Liver (tissue), 9 donors: ENCODE measurements around the gene HSF2BP. TPM values are rescaled to one million over a fixed set of nuclear protein-coding genes. Genes with fewer than 3 reads are reported as not detected.

Source experiments
- DNase-seq: peaks from one replicate; pipeline ENCODE4 v3.0.0-alpha.2; 2017; ENCODE audit warnings: low spot score
- H3K27ac ChIP-seq, 2 donors: one replicate each; pipeline ENCODE4 v1.7.0; 2013; ENCODE audit warnings: inconsistent platforms in 2 of 2, low read length in 2 of 2, control low read depth in 1 of 2, low read depth in 1 of 2, mild to moderate bottlenecking in 1 of 2
- H3K27me3 ChIP-seq, 4 donors: one replicate each; pipeline versions ENCODE4 v1.6.1 to v1.7.0; 2013; ENCODE audit warnings: low read length in 3 of 4, inconsistent platforms in 1 of 4, mild to moderate bottlenecking in 1 of 4, moderate library complexity in 1 of 4; ENCODE audit not compliant: control insufficient read depth in 4 of 4, insufficient read depth in 4 of 4
- H3K36me3 ChIP-seq, 4 donors: one replicate each; pipeline versions ENCODE4 v1.6.1 to v1.7.0; 2013; ENCODE audit warnings: low read length in 3 of 4, mild to moderate bottlenecking in 3 of 4, low read depth in 1 of 4, moderate library complexity in 1 of 4; ENCODE audit not compliant: control insufficient read depth in 4 of 4, insufficient read depth in 3 of 4
- H3K4me1 ChIP-seq, 4 donors: one replicate each; pipeline versions ENCODE4 v1.6.1 to v1.7.0; 2013; ENCODE audit warnings: low read length in 3 of 4, mild to moderate bottlenecking in 3 of 4, moderate library complexity in 1 of 4; ENCODE audit not compliant: control insufficient read depth in 4 of 4, insufficient read depth in 4 of 4
- H3K4me3 ChIP-seq, 3 donors: one replicate each; pipeline versions ENCODE4 v1.6.1 to v1.7.0; 2013; ENCODE audit warnings: low read length in 3 of 3, control low read depth in 1 of 3, low read depth in 1 of 3, mild to moderate bottlenecking in 1 of 3
- H3K9ac ChIP-seq, 2 donors: one replicate each; pipeline ENCODE4 v1.7.0; 2013; ENCODE audit warnings: low read length in 2 of 2, mild to moderate bottlenecking in 2 of 2, moderate library complexity in 2 of 2, control low read depth in 1 of 2, low read depth in 1 of 2
- H3K9me3 ChIP-seq, 4 donors: one replicate each; pipeline versions ENCODE4 v1.6.1 to v1.7.0; 2013; ENCODE audit warnings: low read length in 3 of 4; ENCODE audit not compliant: control insufficient read depth in 4 of 4
- FOXA1 ChIP-seq: IDR thresholded peaks from 2 replicates; pipeline ENCODE4 v1.6.1; 2016; ENCODE audit warnings: antibody characterized with exemption
- FOXA2 ChIP-seq: IDR thresholded peaks from 2 replicates; pipeline ENCODE4 v1.6.1; 2016; ENCODE audit warnings: antibody characterized with exemption
- GABPA ChIP-seq, 2 donors: IDR thresholded peaks in 1 of 2; conservative IDR thresholded peaks in 1 of 2; 2 replicates each; pipeline ENCODE4 v1.6.1; 2016; ENCODE audit warnings: antibody characterized with exemption in 2 of 2, mild to moderate bottlenecking in 1 of 2, moderate library complexity in 1 of 2
- HNF4A ChIP-seq, 2 donors: conservative IDR thresholded peaks; 2 replicates each; pipeline ENCODE4 v1.6.1; 2016; ENCODE audit warnings: antibody characterized with exemption in 2 of 2, mild to moderate bottlenecking in 2 of 2
- HNF4G ChIP-seq: IDR thresholded peaks from 2 replicates; pipeline ENCODE4 v1.6.1; 2016; ENCODE audit warnings: antibody characterized with exemption
- JUND ChIP-seq, 2 donors: IDR thresholded peaks; 2 replicates each; pipeline ENCODE4 v1.6.1; 2016; ENCODE audit warnings: antibody characterized with exemption in 2 of 2
- NR2F2 ChIP-seq: IDR thresholded peaks from 2 replicates; pipeline ENCODE4 v1.6.1; 2016; ENCODE audit warnings: antibody characterized with exemption
- RAD21 ChIP-seq, 2 donors: IDR thresholded peaks; 2 replicates each; pipeline ENCODE4 v1.6.1; 2016; ENCODE audit warnings: antibody characterized with exemption in 2 of 2, mild to moderate bottlenecking in 2 of 2
- RXRA ChIP-seq, 2 donors: IDR thresholded peaks; 2 replicates each; pipeline ENCODE4 v1.6.1; 2017 to 2018; ENCODE audit warnings: antibody characterized with exemption in 2 of 2, mild to moderate bottlenecking in 1 of 2
- SP1 ChIP-seq: IDR thresholded peaks from 2 replicates; pipeline ENCODE4 v1.6.1; 2018; ENCODE audit warnings: antibody characterized with exemption, mild to moderate bottlenecking
- YY1 ChIP-seq: IDR thresholded peaks from 2 replicates; pipeline ENCODE4 v1.6.1; 2016; ENCODE audit warnings: antibody characterized with exemption, mild to moderate bottlenecking
- WGBS: extraction: QIAGEN DNeasy Blood & Tissue Kit; methylation state at CpG from one replicate; pipeline ENCODE4 v1.1.7; 2013; 5-methylcytosine and 5-hydroxymethylcytosine counted together
- polyA plus RNA-seq, 2 donors: library from polyadenylated mRNA; stranded (reverse) in 1 of 2; unstranded in 1 of 2; fragments of 200-250 nt in 1 of 2; fragments of >200 nt in 1 of 2; fragmentation: Nextera tagmentation in 1 of 2; extraction: Ambion mirVana in 1 of 2; gene quantifications; one replicate each; pipeline versions ENCODE4 v1.2.1 to v1.2.3, GENCODE V29; 2013 to 2015
- total RNA-seq, 2 donors: library from RNA; depleted of rRNA; stranded (reverse); fragments of >200 nt; gene quantifications; one replicate each; pipeline ENCODE4 v1.2.3, GENCODE V29; 2014
- TF ChIP-seq, protein P1 (sequence below): fragments of 150-350 bp; IDR thresholded peaks from 2 replicates; pipeline ENCODE4 v1.5.1; 2017; ENCODE audit warnings: improper control_type of control experiment, low read depth, low read length; ENCODE audit not compliant: missing input control
- TF ChIP-seq, protein P2 (sequence below): IDR thresholded peaks from 2 replicates; pipeline ENCODE4 v1.6.1; 2016; ENCODE audit warnings: antibody characterized with exemption, mild to moderate bottlenecking
- TF ChIP-seq, protein P3 (sequence below): IDR thresholded peaks from 2 replicates; pipeline ENCODE4 v1.6.1; 2016; ENCODE audit warnings: antibody characterized with exemption
- TF ChIP-seq, protein P4 (sequence below): IDR thresholded peaks from 2 replicates; pipeline ENCODE4 v1.6.1; 2016; ENCODE audit warnings: antibody characterized with exemption
- TF ChIP-seq, protein P5 (sequence below): IDR thresholded peaks from 2 replicates; pipeline ENCODE4 v1.6.1; 2016; ENCODE audit warnings: antibody characterized with exemption
- donor health status: healthy.
- donor health status: healthy.
- donor health status: healthy.
- donor health status: healthy.
- donor health status: healthy.

The HSF2BP gene
- total and polyA plus RNA-seq, 4 donors: 0.14 to 0.33 (median 0.16) TPM; not detected in 1

DNA sequence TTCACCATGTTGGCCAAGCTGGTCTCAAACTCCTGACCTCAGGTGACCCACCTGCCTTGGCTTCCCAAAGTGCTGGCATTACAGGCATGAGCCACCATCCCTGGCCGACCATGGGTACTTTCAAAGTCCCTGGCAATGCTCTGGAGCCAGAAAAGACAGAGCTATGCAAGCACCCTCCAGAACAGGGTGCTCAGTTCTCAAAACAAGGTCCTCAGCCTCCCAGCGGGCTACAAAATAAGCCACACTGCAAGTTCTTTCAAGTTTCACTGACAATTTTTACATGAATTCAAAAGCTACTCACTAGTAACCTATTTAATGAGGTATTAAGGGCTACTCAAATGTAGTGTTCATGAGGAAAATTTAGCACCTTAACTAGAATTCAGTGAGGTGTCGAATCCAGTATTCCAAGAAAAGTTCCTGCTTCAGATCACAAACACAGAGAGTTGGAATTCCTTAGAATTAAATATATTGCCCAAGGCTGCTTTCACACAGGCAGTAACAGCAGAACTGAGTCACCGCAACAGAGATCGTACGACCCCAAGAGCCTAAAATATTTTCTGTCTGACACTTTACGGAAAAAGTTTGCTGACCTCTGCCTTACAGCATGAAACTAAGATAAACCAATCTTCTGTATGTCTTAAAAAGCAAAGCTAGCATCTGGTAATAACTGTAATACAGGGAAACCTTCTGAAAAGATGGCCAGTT lies 60.7 kb downstream of the HSF2BP start:
- Histone ChIP-seq H3K9me3 (no peaks in the 10 kb centered on the region), H3K27ac (no peak overlapping the region), H3K9ac (no peak overlapping the region), H3K4me1 (no peaks in the 10 kb centered on the region), H3K36me3 (no peaks in the 10 kb centered on the region), H3K4me3 (no peak overlapping the region), H3K27me3 (no peaks in the 10 kb centered on the region)
- 90% methylated on average over 7 of the region's 7 CpGs for WGBS
- no peak for DNase-seq
- TF ChIP-seq, protein P1, sequence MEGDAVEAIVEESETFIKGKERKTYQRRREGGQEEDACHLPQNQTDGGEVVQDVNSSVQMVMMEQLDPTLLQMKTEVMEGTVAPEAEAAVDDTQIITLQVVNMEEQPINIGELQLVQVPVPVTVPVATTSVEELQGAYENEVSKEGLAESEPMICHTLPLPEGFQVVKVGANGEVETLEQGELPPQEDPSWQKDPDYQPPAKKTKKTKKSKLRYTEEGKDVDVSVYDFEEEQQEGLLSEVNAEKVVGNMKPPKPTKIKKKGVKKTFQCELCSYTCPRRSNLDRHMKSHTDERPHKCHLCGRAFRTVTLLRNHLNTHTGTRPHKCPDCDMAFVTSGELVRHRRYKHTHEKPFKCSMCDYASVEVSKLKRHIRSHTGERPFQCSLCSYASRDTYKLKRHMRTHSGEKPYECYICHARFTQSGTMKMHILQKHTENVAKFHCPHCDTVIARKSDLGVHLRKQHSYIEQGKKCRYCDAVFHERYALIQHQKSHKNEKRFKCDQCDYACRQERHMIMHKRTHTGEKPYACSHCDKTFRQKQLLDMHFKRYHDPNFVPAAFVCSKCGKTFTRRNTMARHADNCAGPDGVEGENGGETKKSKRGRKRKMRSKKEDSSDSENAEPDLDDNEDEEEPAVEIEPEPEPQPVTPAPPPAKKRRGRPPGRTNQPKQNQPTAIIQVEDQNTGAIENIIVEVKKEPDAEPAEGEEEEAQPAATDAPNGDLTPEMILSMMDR: no peak
- TF ChIP-seq, protein P2, sequence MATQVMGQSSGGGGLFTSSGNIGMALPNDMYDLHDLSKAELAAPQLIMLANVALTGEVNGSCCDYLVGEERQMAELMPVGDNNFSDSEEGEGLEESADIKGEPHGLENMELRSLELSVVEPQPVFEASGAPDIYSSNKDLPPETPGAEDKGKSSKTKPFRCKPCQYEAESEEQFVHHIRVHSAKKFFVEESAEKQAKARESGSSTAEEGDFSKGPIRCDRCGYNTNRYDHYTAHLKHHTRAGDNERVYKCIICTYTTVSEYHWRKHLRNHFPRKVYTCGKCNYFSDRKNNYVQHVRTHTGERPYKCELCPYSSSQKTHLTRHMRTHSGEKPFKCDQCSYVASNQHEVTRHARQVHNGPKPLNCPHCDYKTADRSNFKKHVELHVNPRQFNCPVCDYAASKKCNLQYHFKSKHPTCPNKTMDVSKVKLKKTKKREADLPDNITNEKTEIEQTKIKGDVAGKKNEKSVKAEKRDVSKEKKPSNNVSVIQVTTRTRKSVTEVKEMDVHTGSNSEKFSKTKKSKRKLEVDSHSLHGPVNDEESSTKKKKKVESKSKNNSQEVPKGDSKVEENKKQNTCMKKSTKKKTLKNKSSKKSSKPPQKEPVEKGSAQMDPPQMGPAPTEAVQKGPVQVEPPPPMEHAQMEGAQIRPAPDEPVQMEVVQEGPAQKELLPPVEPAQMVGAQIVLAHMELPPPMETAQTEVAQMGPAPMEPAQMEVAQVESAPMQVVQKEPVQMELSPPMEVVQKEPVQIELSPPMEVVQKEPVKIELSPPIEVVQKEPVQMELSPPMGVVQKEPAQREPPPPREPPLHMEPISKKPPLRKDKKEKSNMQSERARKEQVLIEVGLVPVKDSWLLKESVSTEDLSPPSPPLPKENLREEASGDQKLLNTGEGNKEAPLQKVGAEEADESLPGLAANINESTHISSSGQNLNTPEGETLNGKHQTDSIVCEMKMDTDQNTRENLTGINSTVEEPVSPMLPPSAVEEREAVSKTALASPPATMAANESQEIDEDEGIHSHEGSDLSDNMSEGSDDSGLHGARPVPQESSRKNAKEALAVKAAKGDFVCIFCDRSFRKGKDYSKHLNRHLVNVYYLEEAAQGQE: no peak
- TF ChIP-seq RXRA (IDR thresholded peaks at IDR 0.05) (no peak), HNF4G (no peak), RAD21 (IDR thresholded peaks at IDR 0.05) (no peak), YY1 (no peak)

DNA sequence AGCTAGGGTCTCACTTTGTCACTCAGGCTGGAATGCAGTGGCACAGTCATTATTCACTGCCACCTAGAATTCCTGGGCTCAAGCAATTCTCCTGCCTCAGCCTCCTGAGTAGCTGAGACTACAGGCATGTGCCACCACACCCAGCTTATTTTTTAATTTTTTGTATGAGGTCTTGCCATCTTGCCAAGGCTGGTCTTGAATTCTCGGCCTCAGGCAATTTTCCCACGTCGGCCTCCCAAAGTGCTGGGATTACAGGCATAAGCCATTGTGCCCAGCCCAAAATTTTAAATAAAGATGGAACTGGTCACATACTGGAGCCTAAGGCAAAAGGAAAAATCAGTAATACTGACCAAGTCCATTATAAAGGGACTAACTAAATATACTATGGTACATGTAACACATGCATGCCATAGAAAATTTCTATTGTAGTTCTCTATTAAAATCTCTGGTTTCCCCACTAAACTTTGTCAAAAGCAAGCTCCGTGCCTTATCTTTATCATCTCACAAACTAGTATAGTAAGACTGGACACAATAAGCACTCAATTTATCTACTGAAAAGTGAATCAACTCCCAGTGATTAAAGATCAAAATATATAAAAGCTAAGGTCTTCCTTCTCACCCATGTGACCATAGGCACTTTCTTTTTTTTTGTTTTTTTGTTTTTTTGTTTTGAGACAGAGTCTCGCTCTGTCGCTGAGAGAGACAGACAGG lies 61.6 kb downstream of the HSF2BP start:
- no peaks in the 10 kb centered on the region for H3K36me3 ChIP-seq
- no peaks in the 10 kb centered on the region for H3K27me3 ChIP-seq
- DNase-seq: no peak
- H3K27ac ChIP-seq: no peak overlapping the region
- no peaks in the 10 kb centered on the region for H3K9me3 ChIP-seq
- 98% methylated on average over 6 of the region's 6 CpGs for WGBS
- H3K4me3 ChIP-seq: no peak overlapping the region
- H3K4me1 ChIP-seq: no peaks in the 10 kb centered on the region
- H3K9ac ChIP-seq: no peak overlapping the region
- no peak for TF ChIP-seq HNF4A (conservative IDR thresholded peaks at IDR 0.05)
- TF ChIP-seq, protein P3, sequence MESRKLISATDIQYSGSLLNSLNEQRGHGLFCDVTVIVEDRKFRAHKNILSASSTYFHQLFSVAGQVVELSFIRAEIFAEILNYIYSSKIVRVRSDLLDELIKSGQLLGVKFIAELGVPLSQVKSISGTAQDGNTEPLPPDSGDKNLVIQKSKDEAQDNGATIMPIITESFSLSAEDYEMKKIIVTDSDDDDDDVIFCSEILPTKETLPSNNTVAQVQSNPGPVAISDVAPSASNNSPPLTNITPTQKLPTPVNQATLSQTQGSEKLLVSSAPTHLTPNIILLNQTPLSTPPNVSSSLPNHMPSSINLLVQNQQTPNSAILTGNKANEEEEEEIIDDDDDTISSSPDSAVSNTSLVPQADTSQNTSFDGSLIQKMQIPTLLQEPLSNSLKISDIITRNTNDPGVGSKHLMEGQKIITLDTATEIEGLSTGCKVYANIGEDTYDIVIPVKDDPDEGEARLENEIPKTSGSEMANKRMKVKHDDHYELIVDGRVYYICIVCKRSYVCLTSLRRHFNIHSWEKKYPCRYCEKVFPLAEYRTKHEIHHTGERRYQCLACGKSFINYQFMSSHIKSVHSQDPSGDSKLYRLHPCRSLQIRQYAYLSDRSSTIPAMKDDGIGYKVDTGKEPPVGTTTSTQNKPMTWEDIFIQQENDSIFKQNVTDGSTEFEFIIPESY: no peak
- TF ChIP-seq, protein P1: no peak
- no peak for TF ChIP-seq SP1
- TF ChIP-seq, protein P4, sequence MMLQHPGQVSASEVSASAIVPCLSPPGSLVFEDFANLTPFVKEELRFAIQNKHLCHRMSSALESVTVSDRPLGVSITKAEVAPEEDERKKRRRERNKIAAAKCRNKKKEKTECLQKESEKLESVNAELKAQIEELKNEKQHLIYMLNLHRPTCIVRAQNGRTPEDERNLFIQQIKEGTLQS: no peak
- TF ChIP-seq RXRA (IDR thresholded peaks at IDR 0.05): no peak
- no peak for TF ChIP-seq FOXA2
- no peak for TF ChIP-seq RAD21 (IDR thresholded peaks at IDR 0.05)
- no peak for TF ChIP-seq JUND (IDR thresholded peaks at IDR 0.05)
- no peak for TF ChIP-seq FOXA1
- TF ChIP-seq HNF4G: no peak
- TF ChIP-seq, protein P5, sequence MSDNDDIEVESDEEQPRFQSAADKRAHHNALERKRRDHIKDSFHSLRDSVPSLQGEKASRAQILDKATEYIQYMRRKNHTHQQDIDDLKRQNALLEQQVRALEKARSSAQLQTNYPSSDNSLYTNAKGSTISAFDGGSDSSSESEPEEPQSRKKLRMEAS: no peak
- no peak for TF ChIP-seq GABPA (IDR thresholded peaks at IDR 0.05 in 1 of 2, conservative IDR thresholded peaks at IDR 0.05 in 1 of 2)
- TF ChIP-seq, protein P2: no peak
- TF ChIP-seq NR2F2: no peak
